Thoracic aorta (tissue), 2 donors: ENCODE results near the gene TM4SF4. TPM values are rescaled to one million over a fixed set of nuclear protein-coding genes. Genes with fewer than 3 reads are reported as not detected.

Source experiments
- ATAC-seq: fragments of 150-250 bp; one replicate; pipeline ENCODE4 v1.8.0; 2017; ENCODE audit warnings: low read depth; ENCODE audit not compliant: insufficient number of reproducible peaks, low FRiP score
- DNase-seq: peaks from one replicate; pipeline ENCODE4 v3.0.0-alpha.2; 2020; ENCODE audit warnings: low spot score
- H3K27ac ChIP-seq, 2 donors: fragments of 200-600 bp; sonication (generic); 1 replicate in 1 of 2; 2 replicates in 1 of 2; pipeline ENCODE4 v1.5.1; 2016; ENCODE audit warnings: mild to moderate bottlenecking in 2 of 2, moderate library complexity in 2 of 2
- H3K27me3 ChIP-seq: fragments of 200-600 bp; sonication (generic); replicated peaks from 2 replicates; pipeline ENCODE4 v1.6.0; 2016; ENCODE audit warnings: mild to moderate bottlenecking; ENCODE audit not compliant: insufficient read depth
- H3K36me3 ChIP-seq: fragments of 200-600 bp; sonication (generic); one replicate; pipeline ENCODE4 v1.5.1; 2016
- H3K4me1 ChIP-seq, 2 donors: fragments of 200-600 bp; sonication (generic); 1 replicate in 1 of 2; 2 replicates in 1 of 2; pipeline versions ENCODE4 v1.5.1 to v1.6.0; 2016; ENCODE audit warnings: low read depth in 2 of 2, mild to moderate bottlenecking in 1 of 2; ENCODE audit not compliant: control insufficient read depth in 1 of 2
- H3K4me3 ChIP-seq: fragments of 200-600 bp; sonication (generic); 2 replicates; pipeline ENCODE4 v1.5.1; 2016; ENCODE audit warnings: mild to moderate bottlenecking
- H3K9me3 ChIP-seq: fragments of 200-600 bp; sonication (generic); 2 replicates; pipeline ENCODE4 v1.5.1; 2016
- CTCF ChIP-seq: fragments of 200-600 bp; sonication (generic); IDR thresholded peaks from one replicate; pipeline ENCODE4 v1.5.1; 2019; ENCODE audit warnings: antibody characterized with exemption
- total RNA-seq, 2 donors: library from RNA; depleted of rRNA; stranded (reverse); fragments of >200 nt; gene quantifications; one replicate each; pipeline versions ENCODE4 v1.1.0 to v1.2.3, GENCODE V29; 2016

Gene TM4SF4
- total RNA-seq, 2 donors from 2014 or later, result not detected

DNA sequence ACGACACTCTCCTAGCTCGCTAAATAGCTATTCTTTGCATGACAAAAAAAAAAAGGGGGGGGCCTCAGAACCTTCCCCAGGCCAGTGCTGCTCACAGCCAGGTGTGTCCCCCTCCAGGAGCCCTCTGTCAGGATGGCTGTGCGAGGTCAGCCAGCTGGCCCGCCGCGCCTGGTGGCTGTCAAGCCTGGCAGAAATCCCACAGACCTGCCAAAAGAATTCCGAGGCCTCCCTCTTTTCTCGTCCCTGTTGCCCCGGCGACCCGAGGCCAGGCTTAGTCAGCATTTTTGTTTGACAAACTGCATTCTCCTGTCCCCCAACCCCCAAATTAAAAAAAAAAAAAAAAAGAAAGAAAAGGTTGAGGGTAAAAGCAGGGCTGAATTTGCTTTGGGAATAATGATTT is 61.9 kb downstream of the TM4SF4 start:
- no peaks in the 10 kb centered on the region for H3K9me3 ChIP-seq
- DNase-seq (no peak), ATAC-seq (no peak)
- peaks cover 30 to 94% of the 10 kb centered on the region in 2 donors for H3K4me1 ChIP-seq
- H3K36me3 ChIP-seq, result peaks cover under 1% of the 10 kb centered on the region
- H3K27me3 ChIP-seq, result no peaks in the 10 kb centered on the region
- TF ChIP-seq CTCF, result no peak
- H3K4me3 ChIP-seq, result no peak overlapping the region
- peak overlapping the region in 1 of 2 donors; percentile 28 for H3K27ac ChIP-seq

DNA sequence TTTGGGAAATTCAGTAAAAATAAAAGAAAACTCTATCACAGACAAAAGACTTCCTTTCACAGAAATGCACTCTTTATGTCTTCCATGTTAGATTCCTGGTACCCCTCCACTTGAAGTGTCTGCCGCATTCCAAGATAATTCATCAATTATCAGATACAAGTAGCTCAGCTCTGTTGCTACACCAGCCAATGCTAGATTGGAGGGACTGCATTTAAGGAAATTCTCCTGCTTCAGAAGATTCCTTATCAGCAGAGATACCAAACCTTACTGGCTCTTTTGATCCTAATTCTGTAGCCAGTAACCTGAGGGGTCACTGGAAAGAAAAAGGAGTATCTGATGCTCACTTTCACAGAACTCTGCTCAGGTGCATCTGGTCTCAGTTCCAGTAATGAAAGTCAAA is 63.9 kb downstream of the TM4SF4 start:
- no peak overlapping the region for H3K4me3 ChIP-seq
- TF ChIP-seq CTCF, result no peak
- H3K27ac ChIP-seq, result no peak overlapping the region
- peaks cover 28 to 86% of the 10 kb centered on the region in 2 donors for H3K4me1 ChIP-seq
- ATAC-seq (no peak), DNase-seq (no peak)
- peaks cover 8% of the 10 kb centered on the region for H3K36me3 ChIP-seq
- no peaks in the 10 kb centered on the region for H3K9me3 ChIP-seq
- no peaks in the 10 kb centered on the region for H3K27me3 ChIP-seq

DNA sequence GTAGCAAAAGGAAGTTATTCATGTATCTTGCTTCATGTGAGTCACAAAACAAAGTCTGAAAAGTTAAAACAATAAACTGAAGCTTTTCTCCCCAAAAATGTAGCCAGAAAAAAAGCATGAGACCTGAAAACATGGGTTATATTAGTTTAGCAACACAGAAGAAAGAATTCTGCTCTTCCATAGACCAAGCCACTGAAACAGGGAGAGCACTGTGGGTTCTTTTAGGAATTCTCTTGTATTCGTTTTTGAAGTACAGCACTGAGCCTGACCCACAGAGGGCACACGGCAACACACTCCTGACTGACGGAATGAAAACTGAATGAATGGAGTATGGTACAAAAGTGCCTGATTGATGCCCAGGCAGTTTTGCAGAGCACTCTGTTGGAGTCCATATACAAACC is 66.6 kb downstream of the TM4SF4 start:
- Histone ChIP-seq H3K27me3 (no peaks in the 10 kb centered on the region), H3K27ac (peak overlapping the region; percentile 29 to 35), H3K4me1 (peaks cover 15 to 59% of the 10 kb centered on the region in 2 donors), H3K9me3 (no peaks in the 10 kb centered on the region), H3K36me3 (peaks cover 8% of the 10 kb centered on the region), H3K4me3 (no peak overlapping the region)
- DNase-seq (no peak), ATAC-seq (no peak)
- no peak for TF ChIP-seq CTCF

GRCh38 chr3:149542375-149543312 is 68.1 kb downstream of the TM4SF4 start:
- peak overlapping the region in 1 of 2 donors; percentile 35 for H3K27ac ChIP-seq
- H3K4me1 ChIP-seq, result peaks cover 13 to 56% of the 10 kb centered on the region in 2 donors
- no peaks in the 10 kb centered on the region for H3K9me3 ChIP-seq
- H3K4me3 ChIP-seq, result no peak overlapping the region
- no peak for TF ChIP-seq CTCF
- H3K27me3 ChIP-seq, result no peaks in the 10 kb centered on the region
- H3K36me3 ChIP-seq, result peaks cover 8% of the 10 kb centered on the region
- ATAC-seq (no peak), DNase-seq (no peak)

DNA sequence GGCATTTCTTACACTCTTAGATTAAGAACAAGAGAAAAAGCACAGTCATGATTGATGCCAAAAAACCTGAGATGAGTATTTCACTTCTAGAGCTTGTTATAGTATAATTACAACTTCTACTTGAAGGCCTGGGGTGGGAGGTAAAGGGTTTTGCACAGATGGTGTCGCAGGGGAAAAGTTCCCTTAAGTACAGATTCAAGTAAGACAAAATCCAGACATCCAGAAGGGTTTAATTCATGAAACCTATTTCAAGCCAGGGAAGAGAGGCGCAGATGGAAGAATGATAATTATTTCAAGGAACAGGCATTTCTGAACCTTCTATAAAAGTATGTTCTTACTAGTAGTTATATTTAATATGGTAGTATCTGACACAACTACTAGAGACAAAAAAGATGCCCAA is 70.6 kb downstream of the TM4SF4 start:
- ATAC-seq (no peak), DNase-seq (no peak)
- Histone ChIP-seq H3K9me3 (no peaks in the 10 kb centered on the region), H3K36me3 (peaks cover 8% of the 10 kb centered on the region), H3K27me3 (no peaks in the 10 kb centered on the region), H3K4me1 (peaks cover 14 to 57% of the 10 kb centered on the region in 2 donors), H3K27ac (no peak overlapping the region), H3K4me3 (no peak overlapping the region)
- no peak for TF ChIP-seq CTCF
